ENCODE results near the gene HECTD3. TPM values are rescaled to one million over a fixed set of nuclear protein-coding genes. Genes with fewer than 3 reads are reported as not detected.
A peak's percentile ranks its signal among the peaks of the same experiment; 100 is the strongest.

Gene HECTD3
- total and polyA plus RNA-seq, 9 of the 15 experiments (the other 6 are each of a cell fraction or from before 2014, with no cell fraction given): 6.3 to 50.8 (median 18.9) TPM

DNA sequence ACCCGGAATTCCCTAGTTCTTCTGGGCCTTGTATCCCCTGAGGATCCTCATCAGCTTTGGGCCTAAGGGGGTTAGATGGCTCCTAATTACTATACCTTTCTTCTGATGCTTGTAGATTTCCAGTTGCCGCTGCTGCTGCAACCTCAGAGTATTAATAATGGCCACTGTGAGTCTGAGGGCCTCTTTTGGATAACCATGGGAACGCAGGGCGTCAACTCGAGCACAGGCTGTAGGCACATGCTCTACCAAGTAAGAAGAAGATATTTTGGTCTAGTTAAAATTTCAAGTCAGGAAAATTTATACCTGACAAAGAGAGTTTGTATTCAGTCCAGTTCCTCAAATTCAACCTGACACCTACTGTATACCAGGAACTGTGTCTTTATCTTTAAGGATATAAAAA is 29.2 kb upstream of the HECTD3 start:
- H3K27ac ChIP-seq (ENCODE audit: extremely low read depth, low read depth, low read length): no peak overlapping the region
- H4K20me1 ChIP-seq (replicated peaks; ENCODE audit: control insufficient read depth, insufficient read depth, low read length): 0 out of 2 replicates have a peak, but pooled peaks cover 4% of the 10 kb centered on the region
- no peaks in the 10 kb centered on the region for H3K36me3 ChIP-seq (ENCODE audit: control insufficient read depth, insufficient read depth, low read length)
- no peaks in the 10 kb centered on the region for H3K79me2 ChIP-seq (ENCODE audit: control insufficient read depth, insufficient read depth, low read length)
- no peak overlapping the region for H2AFZ ChIP-seq (ENCODE audit: low read depth, low read length)
- in situ Hi-C loops (cut with MboI) (no loop called here), intact Hi-C loops (cut with micrococcal nuclease) (no loop called here)
- H3K4me3 ChIP-seq: no peak overlapping the region
- no peaks in the 10 kb centered on the region for H3K9me3 ChIP-seq (replicated peaks; ENCODE audit: control insufficient read depth, insufficient read depth, low read depth, low read length)
- H3K9me1 ChIP-seq (ENCODE audit: control insufficient read depth, insufficient read depth, low read length): no peaks in the 10 kb centered on the region
- ATAC-seq: no peak
- WGBS (ENCODE audit: insufficient coverage, low coverage, missing lambda C conversion rate): 30% methylated on average over 5 of the region's 5 CpGs
- peak in 1 of 4 experiments; percentile 37 for DNase-seq (ENCODE audit: extremely low read depth in 1 of 4, low spot score in 3 of 4)
- ChIA-PET CTCF (ENCODE audit: low intra/inter-chr PET ratio) (no interaction called here), POLR2A (interaction anchor here (0.6 to 1.2 kb wide), 3 partner anchors 10 to 504 kb away, joined by 3 to 4 read pairs (median 3); no protein-coding TSS in a partner anchor)
- H3K4me1 ChIP-seq (replicated peaks in 1 of 2; ENCODE audit: control insufficient read depth in 2 of 2, insufficient read depth in 2 of 2, low read length in 2 of 2): peaks cover 32 to 34% of the 10 kb centered on the region in 2 experiments
- BruUV-seq (replicated peaks): no TSS peak
- no peak for FAIRE-seq
- H3K27me3 ChIP-seq (ENCODE audit: control insufficient read depth in 2 of 2, insufficient read depth in 2 of 2, low read length in 2 of 2): no peaks in the 10 kb centered on the region
- no peak overlapping the region for H3K9ac ChIP-seq (ENCODE audit: insufficient read depth in 1 of 2, low read depth in 2 of 2, low read length in 2 of 2)
- no peak overlapping the region for H3K4me2 ChIP-seq (ENCODE audit: insufficient read depth, low read length)
- TF ChIP-seq ZNF644 (tag; IDR thresholded peaks at IDR 0.05; ENCODE audit: low read depth): no peak
- TF ChIP-seq ZNF133 (CRISPR knock-in tag; IDR thresholded peaks at IDR 0.05): no peak
- no peak for TF ChIP-seq ZNF444 (CRISPR knock-in tag; IDR thresholded peaks at IDR 0.05)
- TF ChIP-seq, protein P1, sequence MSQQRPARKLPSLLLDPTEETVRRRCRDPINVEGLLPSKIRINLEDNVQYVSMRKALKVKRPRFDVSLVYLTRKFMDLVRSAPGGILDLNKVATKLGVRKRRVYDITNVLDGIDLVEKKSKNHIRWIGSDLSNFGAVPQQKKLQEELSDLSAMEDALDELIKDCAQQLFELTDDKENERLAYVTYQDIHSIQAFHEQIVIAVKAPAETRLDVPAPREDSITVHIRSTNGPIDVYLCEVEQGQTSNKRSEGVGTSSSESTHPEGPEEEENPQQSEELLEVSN (IDR thresholded peaks at IDR 0.05; ENCODE audit: borderline replicate concordance in 1 of 2, extremely low read depth in 1 of 2, insufficient read depth in 1 of 2, insufficient read length in 1 of 2, low read depth in 1 of 2, low read length in 1 of 2, poor library complexity in 1 of 2, severe bottlenecking in 1 of 2): peak in 1 of 2 experiments; percentile 55
- TF ChIP-seq NFIX (CRISPR knock-in tag; IDR thresholded peaks at IDR 0.05; ENCODE audit: low read depth): no peak
- TF ChIP-seq, protein P2, sequence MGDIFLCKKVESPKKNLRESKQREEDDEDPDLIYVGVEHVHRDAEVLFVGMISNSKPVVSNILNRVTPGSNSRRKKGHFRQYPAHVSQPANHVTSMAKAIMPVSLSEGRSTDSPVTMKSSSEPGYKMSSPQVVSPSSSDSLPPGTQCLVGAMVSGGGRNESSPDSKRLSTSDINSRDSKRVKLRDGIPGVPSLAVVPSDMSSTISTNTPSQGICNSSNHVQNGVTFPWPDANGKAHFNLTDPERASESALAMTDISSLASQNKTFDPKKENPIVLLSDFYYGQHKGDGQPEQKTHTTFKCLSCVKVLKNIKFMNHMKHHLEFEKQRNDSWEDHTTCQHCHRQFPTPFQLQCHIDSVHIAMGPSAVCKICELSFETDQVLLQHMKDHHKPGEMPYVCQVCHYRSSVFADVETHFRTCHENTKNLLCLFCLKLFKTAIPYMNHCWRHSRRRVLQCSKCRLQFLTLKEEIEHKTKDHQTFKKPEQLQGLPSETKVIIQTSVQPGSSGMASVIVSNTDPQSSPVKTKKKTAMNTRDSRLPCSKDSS (IDR thresholded peaks at IDR 0.05; ENCODE audit: low read depth, partially characterized antibody): no peak
- TF ChIP-seq, protein P3, sequence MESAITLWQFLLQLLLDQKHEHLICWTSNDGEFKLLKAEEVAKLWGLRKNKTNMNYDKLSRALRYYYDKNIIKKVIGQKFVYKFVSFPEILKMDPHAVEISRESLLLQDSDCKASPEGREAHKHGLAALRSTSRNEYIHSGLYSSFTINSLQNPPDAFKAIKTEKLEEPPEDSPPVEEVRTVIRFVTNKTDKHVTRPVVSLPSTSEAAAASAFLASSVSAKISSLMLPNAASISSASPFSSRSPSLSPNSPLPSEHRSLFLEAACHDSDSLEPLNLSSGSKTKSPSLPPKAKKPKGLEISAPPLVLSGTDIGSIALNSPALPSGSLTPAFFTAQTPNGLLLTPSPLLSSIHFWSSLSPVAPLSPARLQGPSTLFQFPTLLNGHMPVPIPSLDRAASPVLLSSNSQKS (CRISPR knock-in tag; IDR thresholded peaks at IDR 0.05): no peak
- no peak for TF ChIP-seq EGR1 (conservative IDR thresholded peaks at IDR 0.05)
- TF ChIP-seq ZNF3 (CRISPR knock-in tag; IDR thresholded peaks at IDR 0.05): no peak
- TF ChIP-seq ZFPM2 (CRISPR knock-in tag; IDR thresholded peaks at IDR 0.05): no peak
- TF ChIP-seq MCM7 (IDR thresholded peaks at IDR 0.05): no peak
- no peak for TF ChIP-seq CREM (IDR thresholded peaks at IDR 0.05; ENCODE audit: low read depth)
- no peak for TF ChIP-seq JUND (IDR thresholded peaks at IDR 0.05; ENCODE audit: borderline replicate concordance, low read depth, low read length)
- no peak for TF ChIP-seq JUND (tag; IDR thresholded peaks at IDR 0.05; ENCODE audit: borderline replicate concordance, low read depth, low read length)
- peak; percentile 91 for TF ChIP-seq L3MBTL2 (IDR thresholded peaks at IDR 0.05)
- TF ChIP-seq TARDBP (IDR thresholded peaks at IDR 0.05): no peak
- TF ChIP-seq RCOR1 (IDR thresholded peaks at IDR 0.05; ENCODE audit: borderline replicate concordance in 1 of 2, low read depth in 2 of 2, low read length in 2 of 2): no peak
- no peak for TF ChIP-seq HNRNPH1 (optimal IDR thresholded peaks at IDR 0.05; ENCODE audit: low read depth, low read length)
- 0 out of 2 replicates have a peak, but pooled peaks have one; percentile 8 for TF ChIP-seq SPI1 (IDR thresholded peaks at IDR 0.05; ENCODE audit: borderline replicate concordance, low read depth, low read length)
